Mammary epithelial cell (primary cell): ENCODE data around the gene C11orf54.
"Not testable (repeated sequence)": the region's sequence is repeated elsewhere in the genome, so short reads cannot be mapped to it uniquely, and the experiment has no call there.

Experiments used
- EZH2 ChIP-seq: IDR thresholded peaks from 2 replicates; pipeline ENCODE4 v1.6.1; 2012; ENCODE audit warnings: low read length, inconsistent platforms, borderline replicate concordance
- TF ChIP-seq, protein P1 (sequence below), 2 donors: IDR thresholded peaks in 1 of 2; conservative IDR thresholded peaks in 1 of 2; 2 replicates each; pipeline ENCODE4 v1.5.1; 2011 to 2012; ENCODE audit warnings: inconsistent platforms in 2 of 2, low read length in 2 of 2, mild to moderate bottlenecking in 2 of 2, control low read depth in 1 of 2, low read depth in 1 of 2; ENCODE audit not compliant: insufficient read depth in 1 of 2; ENCODE audit errors: extremely low read depth in 1 of 2

- TF ChIP-seq, protein P1, sequence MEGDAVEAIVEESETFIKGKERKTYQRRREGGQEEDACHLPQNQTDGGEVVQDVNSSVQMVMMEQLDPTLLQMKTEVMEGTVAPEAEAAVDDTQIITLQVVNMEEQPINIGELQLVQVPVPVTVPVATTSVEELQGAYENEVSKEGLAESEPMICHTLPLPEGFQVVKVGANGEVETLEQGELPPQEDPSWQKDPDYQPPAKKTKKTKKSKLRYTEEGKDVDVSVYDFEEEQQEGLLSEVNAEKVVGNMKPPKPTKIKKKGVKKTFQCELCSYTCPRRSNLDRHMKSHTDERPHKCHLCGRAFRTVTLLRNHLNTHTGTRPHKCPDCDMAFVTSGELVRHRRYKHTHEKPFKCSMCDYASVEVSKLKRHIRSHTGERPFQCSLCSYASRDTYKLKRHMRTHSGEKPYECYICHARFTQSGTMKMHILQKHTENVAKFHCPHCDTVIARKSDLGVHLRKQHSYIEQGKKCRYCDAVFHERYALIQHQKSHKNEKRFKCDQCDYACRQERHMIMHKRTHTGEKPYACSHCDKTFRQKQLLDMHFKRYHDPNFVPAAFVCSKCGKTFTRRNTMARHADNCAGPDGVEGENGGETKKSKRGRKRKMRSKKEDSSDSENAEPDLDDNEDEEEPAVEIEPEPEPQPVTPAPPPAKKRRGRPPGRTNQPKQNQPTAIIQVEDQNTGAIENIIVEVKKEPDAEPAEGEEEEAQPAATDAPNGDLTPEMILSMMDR (conservative IDR thresholded peaks at IDR 0.05 in 1 of 2, IDR thresholded peaks at IDR 0.05 in 1 of 2; ENCODE audit: extremely low read depth in 1 of 2, insufficient read depth in 1 of 2, low read depth in 1 of 2, low read length in 2 of 2) = not testable (repeated sequence)
- TF ChIP-seq EZH2 = not testable (repeated sequence)
These were observed 33.1 kb downstream of the C11orf54 start for GRCh38 chr11:93774560-93774959.
